ENCODE data around the gene PLAU.
"Not testable (repeated sequence)": the region's sequence is repeated elsewhere in the genome, so short reads cannot be mapped to it uniquely, and the experiment has no call there.

DNA sequence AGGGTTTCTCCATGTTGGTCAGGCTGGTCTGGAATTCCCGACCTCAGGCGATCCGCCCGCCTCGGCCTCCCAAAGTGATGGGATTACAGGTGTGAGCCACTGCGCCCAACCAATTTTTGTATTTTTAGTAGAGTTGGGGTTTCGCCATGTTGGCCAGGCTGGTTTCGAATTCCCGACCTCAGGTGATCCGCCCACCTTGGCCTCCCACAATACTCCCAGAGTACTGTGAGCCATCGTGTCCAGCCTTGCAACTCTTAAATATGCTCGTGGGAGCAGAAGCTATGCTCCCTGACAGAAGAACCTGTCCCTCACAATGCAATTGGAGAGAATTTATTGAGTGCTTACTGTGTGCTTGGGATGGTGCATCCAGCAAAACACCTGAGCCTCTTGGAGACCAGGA, 52.6 kb downstream of the PLAU start:
- TF ChIP-seq, protein P1, sequence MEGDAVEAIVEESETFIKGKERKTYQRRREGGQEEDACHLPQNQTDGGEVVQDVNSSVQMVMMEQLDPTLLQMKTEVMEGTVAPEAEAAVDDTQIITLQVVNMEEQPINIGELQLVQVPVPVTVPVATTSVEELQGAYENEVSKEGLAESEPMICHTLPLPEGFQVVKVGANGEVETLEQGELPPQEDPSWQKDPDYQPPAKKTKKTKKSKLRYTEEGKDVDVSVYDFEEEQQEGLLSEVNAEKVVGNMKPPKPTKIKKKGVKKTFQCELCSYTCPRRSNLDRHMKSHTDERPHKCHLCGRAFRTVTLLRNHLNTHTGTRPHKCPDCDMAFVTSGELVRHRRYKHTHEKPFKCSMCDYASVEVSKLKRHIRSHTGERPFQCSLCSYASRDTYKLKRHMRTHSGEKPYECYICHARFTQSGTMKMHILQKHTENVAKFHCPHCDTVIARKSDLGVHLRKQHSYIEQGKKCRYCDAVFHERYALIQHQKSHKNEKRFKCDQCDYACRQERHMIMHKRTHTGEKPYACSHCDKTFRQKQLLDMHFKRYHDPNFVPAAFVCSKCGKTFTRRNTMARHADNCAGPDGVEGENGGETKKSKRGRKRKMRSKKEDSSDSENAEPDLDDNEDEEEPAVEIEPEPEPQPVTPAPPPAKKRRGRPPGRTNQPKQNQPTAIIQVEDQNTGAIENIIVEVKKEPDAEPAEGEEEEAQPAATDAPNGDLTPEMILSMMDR (IDR thresholded peaks at IDR 0.05): not testable (repeated sequence)
- TF ChIP-seq POLR2A (IDR thresholded peaks at IDR 0.05): not testable (repeated sequence)
